HUES6 (cell line): ENCODE data around the gene PLEKHG7.

Experiments used
- H3K27ac ChIP-seq: 2 replicates; pipeline ENCODE4 v1.7.0; 2013; ENCODE audit warnings: low read depth, mild to moderate bottlenecking, low read length, inconsistent platforms
- H3K27me3 ChIP-seq: 2 replicates; pipeline ENCODE4 v1.6.1; 2013; ENCODE audit warnings: low read length; ENCODE audit not compliant: control insufficient read depth, insufficient read depth
- H3K36me3 ChIP-seq: 2 replicates; pipeline ENCODE4 v1.6.1; 2013; ENCODE audit warnings: low read length; ENCODE audit not compliant: control insufficient read depth, insufficient read depth
- H3K4me1 ChIP-seq: 2 replicates; pipeline ENCODE4 v1.6.1; 2013; ENCODE audit warnings: low read length; ENCODE audit not compliant: control insufficient read depth, insufficient read depth
- H3K4me3 ChIP-seq: 2 replicates; pipeline ENCODE4 v1.5.1; 2013; ENCODE audit warnings: low read depth, low read length
- H3K9ac ChIP-seq: one replicate; pipeline ENCODE4 v1.6.1; 2013; ENCODE audit warnings: mild to moderate bottlenecking, low read length
- H3K9me3 ChIP-seq: 2 replicates; pipeline ENCODE4 v1.6.1; 2013; ENCODE audit warnings: low read depth, low read length; ENCODE audit not compliant: control insufficient read depth, insufficient read depth

Gene PLEKHG7

DNA sequence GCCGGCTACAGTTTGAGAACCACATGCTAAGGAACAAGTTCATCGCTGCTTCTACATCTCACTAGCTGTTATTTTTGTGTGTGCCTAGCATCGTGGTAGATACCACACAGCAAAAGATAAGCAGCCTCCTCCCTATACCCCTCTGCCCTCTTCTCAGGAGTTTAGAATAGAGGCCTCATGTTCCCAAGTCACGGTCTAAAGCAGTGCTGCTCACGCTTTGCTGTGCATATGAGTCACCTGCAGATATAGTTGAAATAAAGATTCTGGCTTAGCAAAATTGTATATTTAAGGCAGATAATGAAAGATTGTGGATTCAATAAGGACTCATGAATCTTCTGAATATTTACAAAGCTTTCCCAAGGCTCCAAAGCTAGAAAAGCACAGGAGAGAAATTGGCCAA is 28.0 kb downstream of the PLEKHG7 start:
- Histone ChIP-seq H3K9ac (no peak overlapping the region), H3K4me1 (no peaks in the 10 kb centered on the region), H3K36me3 (no peaks in the 10 kb centered on the region), H3K27ac (no peak overlapping the region), H3K27me3 (no peaks in the 10 kb centered on the region), H3K4me3 (no peak overlapping the region), H3K9me3 (no peaks in the 10 kb centered on the region)

- no peaks in the 10 kb centered on the region for H3K9me3 ChIP-seq
- no peaks in the 10 kb centered on the region for H3K27me3 ChIP-seq
- no peaks in the 10 kb centered on the region for H3K4me1 ChIP-seq
- H3K36me3 ChIP-seq: no peaks in the 10 kb centered on the region
- no peak overlapping the region for H3K9ac ChIP-seq
- no peak overlapping the region for H3K27ac ChIP-seq
- no peak overlapping the region for H3K4me3 ChIP-seq
These were observed 29.4 kb downstream of the PLEKHG7 start for GRCh38 chr12:92732216-92732615.

DNA sequence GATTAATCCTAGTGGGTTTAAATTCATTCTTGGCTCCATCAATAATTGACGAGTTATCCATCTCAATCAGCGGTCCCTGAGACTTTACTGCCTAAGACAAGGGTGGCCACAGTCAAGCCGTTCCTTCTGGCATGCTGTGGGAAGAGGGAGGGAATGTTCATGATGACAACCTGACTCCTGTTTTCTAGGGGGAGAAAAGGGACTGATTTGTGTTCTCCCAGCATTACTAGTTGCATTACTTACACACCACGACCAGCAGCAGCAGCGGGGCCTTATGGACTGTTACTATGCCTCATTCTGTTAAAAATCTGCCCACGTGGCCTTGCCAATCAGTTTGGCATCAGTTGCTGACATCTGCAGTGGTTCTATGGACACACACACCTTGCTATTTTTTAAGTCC is 29.9 kb downstream of the PLEKHG7 start:
- H3K4me3 ChIP-seq: no peak overlapping the region
- no peak overlapping the region for H3K9ac ChIP-seq
- no peaks in the 10 kb centered on the region for H3K36me3 ChIP-seq
- no peaks in the 10 kb centered on the region for H3K27me3 ChIP-seq
- H3K27ac ChIP-seq: no peak overlapping the region
- H3K9me3 ChIP-seq: no peaks in the 10 kb centered on the region
- H3K4me1 ChIP-seq: no peaks in the 10 kb centered on the region

DNA sequence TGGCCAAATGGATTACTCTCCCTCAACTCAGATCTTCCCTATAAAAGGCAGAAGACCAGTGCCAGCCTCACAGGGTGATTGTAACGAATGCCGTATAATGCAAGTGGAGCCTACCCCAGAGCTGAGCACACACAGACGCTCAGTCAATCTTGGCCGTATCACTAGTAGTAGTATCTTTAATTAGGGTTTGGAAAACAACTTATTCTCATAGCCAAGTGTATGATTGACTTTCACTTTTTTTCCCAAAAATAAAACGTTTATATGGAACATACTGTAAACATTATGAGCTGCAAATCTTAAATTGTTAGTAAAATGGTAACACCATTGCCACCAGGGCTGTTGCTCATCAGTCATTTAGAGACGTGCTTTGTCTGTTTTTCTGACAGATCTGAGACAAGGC is 30.4 kb downstream of the PLEKHG7 start:
- H3K4me3 ChIP-seq: no peak overlapping the region
- H3K27ac ChIP-seq: no peak overlapping the region
- no peaks in the 10 kb centered on the region for H3K9me3 ChIP-seq
- no peak overlapping the region for H3K9ac ChIP-seq
- H3K36me3 ChIP-seq: no peaks in the 10 kb centered on the region
- H3K27me3 ChIP-seq: no peaks in the 10 kb centered on the region
- H3K4me1 ChIP-seq: no peaks in the 10 kb centered on the region

DNA sequence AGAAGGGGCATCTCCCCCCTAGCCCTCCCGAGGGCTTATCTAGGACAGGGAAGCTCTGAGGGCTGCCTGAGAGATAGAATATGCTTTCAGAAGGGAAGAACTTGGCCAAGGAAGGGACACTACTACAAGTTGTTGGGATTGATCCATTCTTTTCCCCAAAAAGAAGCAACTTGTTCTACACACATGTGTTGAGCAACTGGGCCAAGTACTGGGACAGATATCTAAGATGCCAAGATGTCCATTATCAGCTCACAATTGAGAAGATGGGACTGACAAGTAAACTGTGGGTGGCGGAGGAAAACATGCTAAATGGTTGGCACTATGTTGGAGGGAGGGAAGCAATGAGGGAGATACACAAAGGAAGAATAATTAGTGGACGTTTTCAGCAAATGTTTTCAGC is 30.9 kb downstream of the PLEKHG7 start:
- Histone ChIP-seq H3K27ac (no peak overlapping the region), H3K27me3 (no peaks in the 10 kb centered on the region)

DNA sequence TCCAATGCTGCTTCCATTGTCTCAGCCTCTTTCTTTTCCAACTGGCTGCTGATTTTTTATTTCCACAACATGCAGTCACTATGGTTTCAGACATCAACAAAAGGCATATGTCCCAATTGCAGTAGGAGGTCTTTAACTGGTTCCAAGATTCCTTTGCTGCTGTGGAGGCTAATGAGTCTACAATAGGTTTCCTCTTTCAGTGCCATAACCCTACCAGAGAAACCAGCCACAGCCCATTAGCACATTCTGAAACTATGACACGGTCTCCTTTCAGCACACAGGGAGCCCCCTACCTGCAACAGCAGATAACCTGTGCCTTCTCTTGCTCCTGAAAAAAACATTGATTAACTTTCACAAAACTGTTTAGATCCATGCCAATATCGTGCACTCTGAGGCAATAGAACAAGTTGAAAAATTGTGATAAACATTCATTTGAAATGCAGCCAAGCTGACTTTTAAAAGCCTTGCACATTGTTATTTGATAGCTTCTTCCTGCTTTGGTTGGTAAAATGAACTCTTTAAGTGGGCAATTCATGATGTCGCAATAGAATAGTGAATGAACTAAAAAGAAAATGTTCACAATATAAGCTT is 32.4 kb downstream of the PLEKHG7 start:
- Histone ChIP-seq H3K27me3 (no peaks in the 10 kb centered on the region), H3K9me3 (no peaks in the 10 kb centered on the region), H3K27ac (no peak overlapping the region), H3K4me1 (no peaks in the 10 kb centered on the region), H3K4me3 (no peak overlapping the region), H3K9ac (no peak overlapping the region), H3K36me3 (no peaks in the 10 kb centered on the region)

More for the DNA sequence above, 30.9 kb downstream of the PLEKHG7 start:
- no peaks in the 10 kb centered on the region for H3K4me1 ChIP-seq
- no peak overlapping the region for H3K9ac ChIP-seq
- no peaks in the 10 kb centered on the region for H3K36me3 ChIP-seq
- no peak overlapping the region for H3K4me3 ChIP-seq
- H3K9me3 ChIP-seq: no peaks in the 10 kb centered on the region

GRCh38 chr12:92736605-92737004 is 33.8 kb downstream of the PLEKHG7 start:
- Histone ChIP-seq H3K9me3 (no peaks in the 10 kb centered on the region), H3K27me3 (no peaks in the 10 kb centered on the region), H3K27ac (no peak overlapping the region), H3K36me3 (no peaks in the 10 kb centered on the region), H3K9ac (no peak overlapping the region), H3K4me1 (no peaks in the 10 kb centered on the region), H3K4me3 (no peak overlapping the region)

- Histone ChIP-seq H3K4me1 (no peaks in the 10 kb centered on the region), H3K27me3 (no peaks in the 10 kb centered on the region), H3K9ac (no peak overlapping the region), H3K9me3 (no peaks in the 10 kb centered on the region), H3K4me3 (no peak overlapping the region), H3K36me3 (no peaks in the 10 kb centered on the region), H3K27ac (no peak overlapping the region)
These were observed 35.4 kb downstream of the PLEKHG7 start for GRCh38 chr12:92737855-92738850.

GRCh38 chr12:92739113-92739512 is 36.3 kb downstream of the PLEKHG7 start:
- Histone ChIP-seq H3K27me3 (no peaks in the 10 kb centered on the region), H3K27ac (no peak overlapping the region), H3K4me1 (no peaks in the 10 kb centered on the region), H3K9ac (no peak overlapping the region), H3K4me3 (no peak overlapping the region), H3K36me3 (no peaks in the 10 kb centered on the region), H3K9me3 (no peaks in the 10 kb centered on the region)

GRCh38 chr12:92740411-92740810 is 37.6 kb downstream of the PLEKHG7 start:
- H3K4me1 ChIP-seq: no peaks in the 10 kb centered on the region
- no peaks in the 10 kb centered on the region for H3K36me3 ChIP-seq
- no peak overlapping the region for H3K9ac ChIP-seq
- H3K4me3 ChIP-seq: no peak overlapping the region
- no peak overlapping the region for H3K27ac ChIP-seq
- H3K9me3 ChIP-seq: no peaks in the 10 kb centered on the region
- no peaks in the 10 kb centered on the region for H3K27me3 ChIP-seq

DNA sequence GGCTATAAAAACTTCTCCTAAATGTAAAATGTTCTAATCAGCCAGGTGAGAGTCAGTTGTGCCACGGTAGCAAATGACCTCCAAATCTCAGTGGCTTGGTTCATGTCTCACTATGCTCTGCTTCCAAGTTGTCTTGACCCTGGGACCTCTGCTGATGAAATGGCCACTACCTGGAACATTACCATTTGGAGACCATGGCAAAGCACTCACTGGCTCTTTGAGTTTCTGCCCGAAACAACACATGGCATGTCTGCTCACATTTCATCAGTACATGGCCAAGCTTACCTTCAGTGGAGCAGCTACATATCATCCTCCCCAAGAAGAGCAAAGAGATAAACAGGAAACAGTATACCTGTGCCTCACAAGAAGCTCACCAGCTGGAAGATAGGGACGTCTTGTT is 40.2 kb downstream of the PLEKHG7 start:
- Histone ChIP-seq H3K4me3 (no peak overlapping the region), H3K27ac (no peak overlapping the region)

More for the DNA sequence above, 40.2 kb downstream of the PLEKHG7 start:
- Histone ChIP-seq H3K9me3 (no peaks in the 10 kb centered on the region), H3K27me3 (no peaks in the 10 kb centered on the region), H3K36me3 (no peaks in the 10 kb centered on the region), H3K4me1 (no peaks in the 10 kb centered on the region), H3K9ac (no peak overlapping the region)
